Muscle layer of duodenum (tissue), 2 donors: Measurements from ENCODE around the gene PLS1.
A peak's percentile ranks its signal among the peaks of the same experiment; 100 is the strongest.
"Not testable (repeated sequence)": the region's sequence is repeated elsewhere in the genome, so short reads cannot be mapped to it uniquely, and the experiment has no call there.

Experiments used
- H3K27ac ChIP-seq: one replicate; pipeline ENCODE4 v1.7.0; 2013; ENCODE audit warnings: mild to moderate bottlenecking, low read length
- H3K27me3 ChIP-seq: one replicate; pipeline ENCODE4 v1.7.0; 2013; ENCODE audit warnings: low read depth, mild to moderate bottlenecking, control low read depth, low read length
- H3K36me3 ChIP-seq, 2 donors: one replicate each; pipeline ENCODE4 v1.7.0; 2013; ENCODE audit warnings: low read length in 2 of 2, control low read depth in 1 of 2, mild to moderate bottlenecking in 1 of 2; ENCODE audit not compliant: insufficient read depth in 2 of 2, control insufficient read depth in 1 of 2
- H3K4me1 ChIP-seq, 2 donors: one replicate each; pipeline ENCODE4 v1.7.0; 2013; ENCODE audit warnings: low read length in 2 of 2, mild to moderate bottlenecking in 2 of 2, control low read depth in 1 of 2, moderate library complexity in 1 of 2; ENCODE audit not compliant: insufficient read depth in 2 of 2, control insufficient read depth in 1 of 2
- H3K4me3 ChIP-seq, 2 donors: one replicate each; pipeline ENCODE4 v1.7.0; 2013; ENCODE audit warnings: low read length in 2 of 2, low read depth in 1 of 2, mild to moderate bottlenecking in 1 of 2
- H3K9me3 ChIP-seq, 2 donors: one replicate each; pipeline ENCODE4 v1.7.0; 2013; ENCODE audit warnings: low read length in 2 of 2, control low read depth in 1 of 2, mild to moderate bottlenecking in 1 of 2; ENCODE audit not compliant: control insufficient read depth in 1 of 2
- donor health status: healthy.

Gene PLS1

DNA sequence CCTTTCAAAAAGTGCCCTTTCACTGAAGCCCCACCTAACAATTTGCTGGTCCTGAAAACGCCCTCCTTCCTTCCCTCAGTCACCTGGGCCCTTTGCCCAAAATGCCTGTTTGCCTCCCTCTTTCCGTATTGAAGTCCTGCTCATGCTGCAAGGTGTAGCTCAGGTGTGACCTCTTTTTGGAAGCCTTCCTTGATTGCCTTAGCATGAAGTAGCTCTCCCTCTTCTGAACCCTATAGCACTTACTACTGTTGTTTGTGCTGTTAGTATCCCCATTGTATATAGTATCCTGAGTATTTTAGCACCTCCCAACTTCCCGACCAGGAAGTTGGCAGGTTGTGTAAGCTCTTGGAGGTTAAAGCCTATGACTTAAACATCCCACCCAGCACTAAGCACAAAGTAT is 1.7 kb downstream of the PLS1 start:
- H3K9me3 ChIP-seq, result no peaks in the 10 kb centered on the region
- peak overlapping the region in 1 of 2 donors; percentile 75 for H3K4me3 ChIP-seq
- peak overlapping the region; percentile 70 for H3K27ac ChIP-seq
- H3K4me1 ChIP-seq, result peaks cover 0 to 7% of the 10 kb centered on the region in 2 donors
- no peaks in the 10 kb centered on the region for H3K27me3 ChIP-seq
- no peaks in the 10 kb centered on the region for H3K36me3 ChIP-seq

DNA sequence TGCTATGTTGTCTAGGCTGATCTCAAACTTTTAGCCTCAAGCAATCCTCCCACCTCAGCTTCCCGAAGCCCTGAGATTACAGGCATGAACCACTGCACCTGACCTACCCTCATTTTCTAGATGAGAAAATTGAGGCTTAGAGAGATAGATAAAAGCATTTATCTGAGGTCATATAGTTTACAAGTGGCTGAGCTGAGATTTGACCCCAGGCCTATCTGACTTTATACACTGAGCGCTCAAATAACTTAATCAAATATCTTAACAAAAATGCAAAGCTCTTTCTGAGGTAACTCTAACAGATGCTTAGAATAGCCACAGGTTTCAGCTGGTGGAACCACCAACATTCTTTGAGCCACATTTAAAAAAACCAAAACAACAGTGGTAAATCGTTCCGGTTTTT is 5.5 kb downstream of the PLS1 start:
- Histone ChIP-seq H3K9me3 (no peaks in the 10 kb centered on the region), H3K27me3 (no peaks in the 10 kb centered on the region), H3K27ac (peak overlapping the region; percentile 33), H3K36me3 (no peaks in the 10 kb centered on the region), H3K4me3 (no peak overlapping the region), H3K4me1 (no peaks in the 10 kb centered on the region)

DNA sequence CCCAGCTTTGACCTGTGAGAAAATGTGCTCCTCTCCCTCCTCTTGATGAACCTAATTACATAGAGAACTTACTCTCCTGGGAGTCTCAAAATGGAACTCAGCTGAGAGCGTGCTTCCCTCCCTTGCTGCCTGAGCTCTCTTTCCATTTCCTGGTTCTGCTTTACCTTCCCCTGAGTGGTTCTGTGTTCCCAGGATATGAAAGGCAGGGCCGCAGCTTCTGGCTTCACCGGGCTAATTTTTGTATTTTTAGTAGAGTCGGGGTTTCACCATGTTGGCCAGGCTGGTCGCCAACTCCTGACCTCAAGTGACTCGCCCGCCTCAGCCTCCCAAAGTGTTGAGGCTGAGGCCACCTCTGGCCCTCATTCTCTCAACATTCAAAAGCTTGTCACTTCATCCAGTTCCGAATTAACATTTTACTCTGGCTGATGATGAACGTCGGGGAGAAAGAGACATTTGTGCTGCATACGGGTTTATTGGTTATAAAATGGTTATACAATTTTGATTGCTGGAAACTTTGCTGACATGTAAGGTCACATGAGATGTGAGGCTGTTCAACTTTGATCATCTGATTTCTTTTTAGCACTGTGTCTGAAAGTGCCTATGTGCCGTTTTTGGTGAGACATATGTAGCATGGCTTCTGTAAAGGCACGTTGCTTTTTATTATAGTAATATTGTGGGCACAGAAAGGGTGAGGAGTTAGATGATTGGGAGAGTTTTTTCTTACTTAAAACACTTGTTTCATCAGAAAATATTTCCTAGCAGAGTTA is 6.6 kb downstream of the PLS1 start:
- Histone ChIP-seq H3K27me3 (no peaks in the 10 kb centered on the region), H3K27ac (peak overlapping the region; percentile 33), H3K36me3 (no peaks in the 10 kb centered on the region), H3K4me1 (no peaks in the 10 kb centered on the region), H3K9me3 (no peaks in the 10 kb centered on the region), H3K4me3 (no peak overlapping the region)

DNA sequence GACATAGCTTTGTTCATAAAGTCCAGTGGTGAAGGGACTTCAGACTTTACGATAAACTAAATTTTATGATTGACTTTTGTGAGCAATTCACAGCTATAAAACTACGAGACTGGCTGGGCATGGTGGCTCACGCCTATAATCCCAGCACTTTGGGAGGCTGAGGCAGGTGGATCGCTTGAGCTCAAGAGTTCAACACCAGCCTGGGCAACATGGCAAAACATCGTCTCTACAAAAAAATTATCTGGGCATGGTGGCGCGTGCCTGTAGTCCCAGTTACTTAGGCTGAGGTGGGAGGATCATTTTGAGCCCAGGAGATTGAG is 7.2 kb downstream of the PLS1 start:
- H3K4me3 ChIP-seq, H3K27me3 ChIP-seq, H3K36me3 ChIP-seq, H3K4me1 ChIP-seq, H3K9me3 ChIP-seq: not testable (repeated sequence)
- H3K27ac ChIP-seq, result peak overlapping the region; percentile 33

- Histone ChIP-seq H3K27me3 (no peaks in the 10 kb centered on the region), H3K4me1 (no peaks in the 10 kb centered on the region)
Observed at GRCh38 chr3:142604940-142605339, 8.7 kb downstream of the PLS1 start.

DNA sequence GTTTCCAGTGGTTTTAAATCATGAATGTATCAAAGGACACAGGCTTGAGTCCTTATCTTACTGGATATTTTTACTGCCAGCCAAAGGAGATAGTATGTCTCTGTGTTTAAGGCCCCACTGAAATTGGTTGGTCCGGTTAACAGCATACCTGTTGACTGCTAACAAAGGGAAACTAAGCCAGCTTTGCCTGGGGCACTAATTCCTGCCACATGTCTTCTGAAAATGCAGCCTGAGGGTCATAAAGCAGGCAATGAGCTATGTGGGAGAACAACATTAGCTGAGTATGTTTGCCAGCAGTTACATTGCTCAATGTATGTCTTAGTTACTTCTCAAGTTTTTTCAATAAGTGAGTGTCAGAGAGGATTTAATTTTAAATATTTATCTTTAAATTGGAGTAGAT is 12.4 kb downstream of the PLS1 start:
- Histone ChIP-seq H3K4me3 (no peak overlapping the region), H3K36me3 (no peaks in the 10 kb centered on the region), H3K27me3 (no peaks in the 10 kb centered on the region), H3K4me1 (no peaks in the 10 kb centered on the region), H3K27ac (no peak overlapping the region), H3K9me3 (no peaks in the 10 kb centered on the region)

More at GRCh38 chr3:142604940-142605339, 8.7 kb downstream of the PLS1 start:
- H3K36me3 ChIP-seq, result no peaks in the 10 kb centered on the region
- no peak overlapping the region for H3K4me3 ChIP-seq
- H3K9me3 ChIP-seq, result no peaks in the 10 kb centered on the region
- H3K27ac ChIP-seq, result no peak overlapping the region

GRCh38 chr3:142609136-142609535 is 12.9 kb downstream of the PLS1 start:
- H3K4me3 ChIP-seq, result no peak overlapping the region
- H3K36me3 ChIP-seq, result no peaks in the 10 kb centered on the region
- H3K9me3 ChIP-seq, result no peaks in the 10 kb centered on the region
- H3K4me1 ChIP-seq, result no peaks in the 10 kb centered on the region
- no peak overlapping the region for H3K27ac ChIP-seq
- no peaks in the 10 kb centered on the region for H3K27me3 ChIP-seq

DNA sequence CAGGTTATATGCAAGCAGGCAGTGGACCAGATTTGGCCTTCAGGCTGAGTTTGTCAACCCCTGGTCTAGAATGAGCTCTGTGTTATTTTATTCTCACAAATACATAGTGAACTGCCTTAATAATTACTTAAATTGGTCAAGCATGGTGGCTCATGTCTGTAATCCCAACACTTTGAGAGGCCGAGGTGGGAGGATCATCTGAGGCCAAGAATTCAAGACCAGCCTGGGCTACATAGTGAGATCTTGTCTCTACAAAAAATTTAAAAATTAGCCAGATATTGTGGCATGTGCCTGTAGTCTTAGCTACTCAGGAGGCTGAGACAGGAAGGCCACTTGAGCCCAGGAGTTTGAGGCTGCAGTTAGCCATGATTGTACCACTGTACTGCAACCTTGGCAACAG is 15.0 kb downstream of the PLS1 start:
- no peak overlapping the region for H3K27ac ChIP-seq
- H3K27me3 ChIP-seq, result no peaks in the 10 kb centered on the region
- H3K36me3 ChIP-seq, result no peaks in the 10 kb centered on the region
- no peaks in the 10 kb centered on the region for H3K9me3 ChIP-seq
- H3K4me3 ChIP-seq, result no peak overlapping the region
- H3K4me1 ChIP-seq, result no peaks in the 10 kb centered on the region

DNA sequence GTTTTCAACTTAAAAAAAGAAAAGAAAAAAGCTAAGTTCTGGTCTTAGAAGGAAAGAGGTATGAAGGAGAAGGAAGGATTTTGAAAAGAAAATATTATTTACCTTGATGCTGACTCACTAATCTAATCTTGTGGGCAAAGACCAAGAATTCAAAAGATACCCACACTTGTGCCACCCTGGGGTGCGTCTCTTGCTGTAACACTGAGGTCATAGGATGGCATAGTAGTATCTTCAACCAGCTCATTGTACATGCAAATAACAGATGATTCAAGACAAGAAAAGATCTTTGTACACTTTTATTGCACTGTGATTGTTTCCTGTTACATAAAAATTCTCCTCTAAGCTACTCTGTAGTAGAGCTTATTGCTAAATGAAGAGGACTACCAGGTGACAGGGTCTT is 17.3 kb downstream of the PLS1 start:
- Histone ChIP-seq H3K4me3 (no peak overlapping the region), H3K4me1 (no peaks in the 10 kb centered on the region), H3K27me3 (no peaks in the 10 kb centered on the region), H3K9me3 (no peaks in the 10 kb centered on the region), H3K36me3 (no peaks in the 10 kb centered on the region), H3K27ac (peak overlapping the region; percentile 67)

- no peak overlapping the region for H3K4me3 ChIP-seq
- no peaks in the 10 kb centered on the region for H3K9me3 ChIP-seq
- no peaks in the 10 kb centered on the region for H3K4me1 ChIP-seq
- H3K36me3 ChIP-seq, result no peaks in the 10 kb centered on the region
- H3K27me3 ChIP-seq, result no peaks in the 10 kb centered on the region
- peak overlapping the region; percentile 67 for H3K27ac ChIP-seq
Observed at GRCh38 chr3:142614059-142614626, 17.9 kb downstream of the PLS1 start.

GRCh38 chr3:142615171-142615570 is 19.0 kb downstream of the PLS1 start:
- H3K27ac ChIP-seq, result no peak overlapping the region
- H3K4me1 ChIP-seq, result no peaks in the 10 kb centered on the region
- H3K9me3 ChIP-seq, result no peaks in the 10 kb centered on the region
- no peaks in the 10 kb centered on the region for H3K36me3 ChIP-seq
- H3K4me3 ChIP-seq, result no peak overlapping the region
- H3K27me3 ChIP-seq, result no peaks in the 10 kb centered on the region

DNA sequence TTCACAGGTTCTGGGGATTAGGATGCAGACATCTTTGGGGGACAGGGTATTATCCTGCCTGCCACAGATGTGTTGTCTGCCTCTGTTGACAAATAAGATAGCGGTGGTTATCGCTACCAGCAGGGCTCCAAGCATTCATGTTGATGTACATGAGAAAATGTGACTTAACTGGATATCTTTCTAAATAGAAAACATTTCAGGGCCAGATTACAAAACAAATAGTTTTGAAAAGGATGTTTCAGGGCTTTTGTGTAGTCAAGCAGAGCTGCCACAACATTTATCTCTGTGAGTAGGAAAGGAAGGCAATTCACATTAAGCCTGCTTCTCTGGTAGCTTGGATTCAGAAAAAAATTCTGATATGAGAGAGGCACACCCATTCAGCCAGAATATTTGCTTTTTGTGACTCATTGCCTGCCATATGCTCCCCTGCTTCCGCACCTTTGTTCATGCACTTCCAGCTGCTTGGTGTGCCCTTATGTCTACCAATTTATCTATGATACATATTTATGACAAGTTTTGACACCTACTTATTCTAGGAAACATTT is 22.8 kb downstream of the PLS1 start:
- H3K27me3 ChIP-seq, result no peaks in the 10 kb centered on the region
- H3K4me3 ChIP-seq, result no peak overlapping the region
- H3K27ac ChIP-seq, result peak overlapping the region; percentile 22
- H3K4me1 ChIP-seq, result no peaks in the 10 kb centered on the region
- H3K36me3 ChIP-seq, result no peaks in the 10 kb centered on the region
- no peaks in the 10 kb centered on the region for H3K9me3 ChIP-seq
